Tibial nerve (tissue), 4 donors: ENCODE data around the gene MEGF8. TPM values are rescaled to one million over a fixed set of nuclear protein-coding genes. Genes with fewer than 3 reads are reported as not detected.
"Not testable (repeated sequence)": the region's sequence is repeated elsewhere in the genome, so short reads cannot be mapped to it uniquely, and the experiment has no call there.

Source experiments
- DNase-seq, 2 donors: peaks; one replicate each; pipeline ENCODE4 v3.0.0-alpha.2; 2019; ENCODE audit warnings: low spot score in 2 of 2
- H3K27ac ChIP-seq, 4 donors: fragments of 200-600 bp; sonication (generic) in 3 of 4; one replicate each; pipeline ENCODE4 v1.5.1; 2017 to 2019; ENCODE audit warnings: mild to moderate bottlenecking in 1 of 4
- H3K27me3 ChIP-seq, 2 donors: fragments of 200-600 bp; sonication (generic) in 1 of 2; one replicate each; pipeline versions ENCODE4 v1.5.1 to v1.6.0; 2017 to 2019
- H3K36me3 ChIP-seq, 3 donors: fragments of 200-600 bp; sonication (generic); one replicate each; pipeline ENCODE4 v1.5.1; 2018 to 2019
- H3K4me1 ChIP-seq, 4 donors: fragments of 200-600 bp; sonication (generic) in 3 of 4; one replicate each; pipeline ENCODE4 v1.5.1; 2017 to 2019
- H3K4me3 ChIP-seq, 4 donors: fragments of 200-600 bp; sonication (generic) in 3 of 4; one replicate each; pipeline ENCODE4 v1.5.1; 2017 to 2019; ENCODE audit warnings: mild to moderate bottlenecking in 1 of 4, moderate library complexity in 1 of 4
- H3K9me3 ChIP-seq, 4 donors: fragments of 200-600 bp; sonication (generic) in 3 of 4; one replicate each; pipeline ENCODE4 v1.5.1; 2017 to 2019
- EP300 ChIP-seq, 2 donors: sonication (generic); formaldehyde crosslinking; IDR thresholded peaks; one replicate each; pipeline ENCODE4 v1.6.1; 2017; ENCODE audit warnings: antibody characterized with exemption in 2 of 2, mild to moderate bottlenecking in 1 of 2
- POLR2A ChIP-seq, 2 donors: fragments of 450-650 bp; IDR thresholded peaks; one replicate each; pipeline ENCODE4 v1.6.1; 2017; ENCODE audit warnings: antibody characterized with exemption in 2 of 2, mild to moderate bottlenecking in 2 of 2, moderate library complexity in 2 of 2
- WGBS, 2 donors: methylation state at CpG; one replicate each; pipeline ENCODE4 v1.1.5; 2018; 5-methylcytosine and 5-hydroxymethylcytosine counted together
- total RNA-seq, 4 donors: library from RNA; depleted of rRNA; stranded (reverse); fragments of >200 nt; gene quantifications; one replicate each; pipeline ENCODE4 v1.1.0, GENCODE V29; 2016
- TF ChIP-seq, protein P1 (sequence below), 5 experiments: fragments of 200-600 bp in 3 of 5; fragments of 450-650 bp in 2 of 5; sonication (generic) in 3 of 5; IDR thresholded peaks; one replicate each; pipeline ENCODE4 v1.5.1; 2016 to 2019; ENCODE audit warnings: antibody characterized with exemption in 5 of 5, mild to moderate bottlenecking in 3 of 5, moderate library complexity in 2 of 5

Gene MEGF8
- total RNA-seq, 4 donors from 2014 or later = 17.9 to 33.3 (median 22.4) TPM

DNA sequence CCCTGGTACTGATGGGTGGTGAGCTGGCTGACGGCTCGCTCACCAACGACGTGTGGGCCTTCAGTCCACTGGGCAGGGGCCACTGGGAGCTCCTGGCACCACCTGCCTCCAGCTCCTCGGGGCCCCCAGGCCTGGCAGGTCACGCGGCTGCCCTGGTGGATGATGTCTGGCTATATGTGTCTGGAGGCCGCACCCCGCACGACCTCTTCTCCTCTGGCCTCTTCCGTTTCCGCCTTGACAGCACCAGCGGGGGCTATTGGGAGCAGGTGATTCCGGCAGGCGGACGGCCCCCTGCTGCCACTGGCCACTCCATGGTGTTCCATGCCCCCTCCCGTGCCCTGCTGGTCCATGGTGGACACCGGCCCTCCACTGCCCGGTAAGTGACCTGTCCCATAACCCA is 10.5 kb downstream of the MEGF8 start:
- H3K4me1 ChIP-seq = peaks cover 0 to 24% (median 2%) of the 10 kb centered on the region in 4 donors
- no peaks in the 10 kb centered on the region for H3K9me3 ChIP-seq
- peaks cover 0 to 58% (median 2%) of the 10 kb centered on the region in 3 donors for H3K36me3 ChIP-seq
- TF ChIP-seq POLR2A (IDR thresholded peaks at IDR 0.05) = no peak
- no peak for TF ChIP-seq EP300 (IDR thresholded peaks at IDR 0.05)
- no peak overlapping the region for H3K27ac ChIP-seq
- WGBS, 2 donors = 88 to 92% methylated on average over 19 of the region's 19 CpGs
- H3K27me3 ChIP-seq = no peaks in the 10 kb centered on the region
- H3K4me3 ChIP-seq = no peak overlapping the region
- DNase-seq = no peak

DNA sequence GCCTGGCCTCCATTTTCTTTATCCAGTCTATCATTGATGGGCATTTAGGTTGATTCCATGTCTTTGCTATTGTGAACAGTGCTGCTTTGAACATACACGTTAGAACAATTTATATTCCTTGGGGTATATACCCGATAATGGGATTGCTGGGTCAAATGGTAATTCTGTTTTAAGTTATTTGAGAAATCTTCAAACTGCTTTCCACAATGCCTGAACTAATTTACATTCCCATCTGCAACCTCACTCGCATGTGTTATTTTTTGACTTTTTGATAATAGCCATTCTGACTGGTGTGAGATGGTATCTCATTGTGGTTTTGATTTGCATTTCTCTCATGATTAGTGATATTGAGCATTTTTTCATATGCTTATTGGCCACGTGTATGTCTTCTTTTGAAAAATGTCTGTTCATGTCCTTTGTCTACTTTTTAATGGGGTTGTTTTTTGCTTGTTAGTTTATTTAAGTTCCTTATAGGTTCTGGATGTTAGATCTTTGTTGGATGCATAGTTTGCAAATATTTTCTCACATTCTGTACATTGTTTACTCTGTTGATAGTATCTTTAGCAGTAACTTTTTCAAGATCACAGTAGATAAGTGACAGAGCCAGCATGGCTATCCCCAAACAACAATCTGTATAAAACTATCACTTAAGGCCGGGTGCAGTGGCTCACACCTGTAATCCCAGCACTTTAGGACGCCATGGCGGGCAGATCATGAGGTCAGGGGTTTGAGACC is 13.9 kb downstream of the MEGF8 start:
- peaks cover 0 to 80% (median 2%) of the 10 kb centered on the region in 3 donors for H3K36me3 ChIP-seq
- H3K4me1 ChIP-seq, H3K9me3 ChIP-seq, DNase-seq, H3K27ac ChIP-seq, H3K27me3 ChIP-seq, H3K4me3 ChIP-seq: not testable (repeated sequence)
- WGBS, 2 donors = 84 to 86% methylated on average over 7 of the region's 7 CpGs

DNA sequence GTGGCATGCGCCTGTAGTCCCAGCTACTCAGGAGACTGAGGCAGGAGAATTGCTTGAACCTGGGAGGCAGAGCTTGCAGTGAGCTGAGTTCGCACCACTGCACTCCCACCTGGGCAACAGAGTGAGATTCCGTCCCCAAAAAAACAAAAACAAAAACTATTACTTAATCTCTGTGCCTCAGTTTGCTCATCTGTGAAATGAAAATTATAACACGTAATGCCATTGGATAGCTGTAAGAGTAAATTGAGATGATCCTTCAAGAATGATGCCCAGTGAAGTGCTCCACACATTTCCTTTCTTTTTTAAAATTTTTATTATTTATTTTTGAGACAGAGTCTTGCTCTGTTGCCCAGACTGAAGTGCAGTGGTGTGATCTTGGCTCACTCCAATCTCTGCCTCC is 14.5 kb downstream of the MEGF8 start:
- peaks cover 0 to 84% (median 2%) of the 10 kb centered on the region in 3 donors for H3K36me3 ChIP-seq
- not testable (repeated sequence) for H3K9me3 ChIP-seq, H3K4me1 ChIP-seq, H3K27ac ChIP-seq, H3K27me3 ChIP-seq, H3K4me3 ChIP-seq, DNase-seq
- WGBS, 2 donors = 95% methylated on average over 4 of the region's 4 CpGs

DNA sequence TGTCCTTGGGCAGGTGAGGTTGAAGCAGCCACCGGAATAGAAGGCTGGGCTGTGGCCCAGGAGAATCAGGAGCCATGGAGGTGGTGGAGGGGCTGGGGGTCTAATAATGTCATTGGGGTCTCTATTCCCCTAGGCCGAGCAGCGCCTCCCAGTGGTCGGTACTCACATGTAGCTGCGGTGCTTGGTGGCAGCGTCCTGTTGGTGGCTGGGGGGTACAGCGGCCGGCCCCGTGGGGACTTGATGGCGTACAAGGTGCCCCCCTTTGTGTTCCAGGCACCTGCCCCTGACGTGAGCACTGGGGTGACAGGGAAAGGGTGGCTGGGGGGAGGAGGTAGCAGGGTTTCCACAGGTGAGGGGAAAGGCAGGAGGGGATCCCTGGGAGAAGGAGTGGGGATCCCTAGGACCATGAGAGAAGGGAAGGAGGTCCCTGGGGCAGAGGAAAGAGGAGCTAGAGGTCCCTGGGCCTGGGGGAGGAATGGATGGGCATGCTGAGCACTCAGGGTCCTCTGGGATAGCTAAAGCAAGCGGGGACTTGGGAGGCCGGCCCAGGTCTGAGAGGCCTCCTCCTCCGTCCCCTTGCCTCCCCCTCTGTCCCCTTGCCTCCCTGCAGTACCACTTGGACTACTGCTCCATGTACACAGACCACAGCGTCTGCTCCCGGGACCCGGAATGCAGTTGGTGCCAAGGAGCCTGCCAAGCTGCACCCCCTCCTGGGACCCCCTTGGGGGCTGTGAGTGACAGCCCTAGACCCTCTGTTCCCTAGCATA is 18.1 kb downstream of the MEGF8 start:
- H3K27ac ChIP-seq = no peak overlapping the region
- no peak for DNase-seq
- TF ChIP-seq POLR2A (IDR thresholded peaks at IDR 0.05) (no peak), EP300 (IDR thresholded peaks at IDR 0.05) (no peak)
- TF ChIP-seq, protein P1, sequence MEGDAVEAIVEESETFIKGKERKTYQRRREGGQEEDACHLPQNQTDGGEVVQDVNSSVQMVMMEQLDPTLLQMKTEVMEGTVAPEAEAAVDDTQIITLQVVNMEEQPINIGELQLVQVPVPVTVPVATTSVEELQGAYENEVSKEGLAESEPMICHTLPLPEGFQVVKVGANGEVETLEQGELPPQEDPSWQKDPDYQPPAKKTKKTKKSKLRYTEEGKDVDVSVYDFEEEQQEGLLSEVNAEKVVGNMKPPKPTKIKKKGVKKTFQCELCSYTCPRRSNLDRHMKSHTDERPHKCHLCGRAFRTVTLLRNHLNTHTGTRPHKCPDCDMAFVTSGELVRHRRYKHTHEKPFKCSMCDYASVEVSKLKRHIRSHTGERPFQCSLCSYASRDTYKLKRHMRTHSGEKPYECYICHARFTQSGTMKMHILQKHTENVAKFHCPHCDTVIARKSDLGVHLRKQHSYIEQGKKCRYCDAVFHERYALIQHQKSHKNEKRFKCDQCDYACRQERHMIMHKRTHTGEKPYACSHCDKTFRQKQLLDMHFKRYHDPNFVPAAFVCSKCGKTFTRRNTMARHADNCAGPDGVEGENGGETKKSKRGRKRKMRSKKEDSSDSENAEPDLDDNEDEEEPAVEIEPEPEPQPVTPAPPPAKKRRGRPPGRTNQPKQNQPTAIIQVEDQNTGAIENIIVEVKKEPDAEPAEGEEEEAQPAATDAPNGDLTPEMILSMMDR (IDR thresholded peaks at IDR 0.05) = no peak
- peaks cover 0 to 77% (median 2%) of the 10 kb centered on the region in 3 donors for H3K36me3 ChIP-seq
- WGBS, 2 donors = 85 to 88% methylated on average over 15 to 17 of the region's 17 CpGs
- H3K9me3 ChIP-seq = no peaks in the 10 kb centered on the region
- no peaks in the 10 kb centered on the region for H3K4me1 ChIP-seq
- H3K4me3 ChIP-seq = no peak overlapping the region
- H3K27me3 ChIP-seq = no peaks in the 10 kb centered on the region

DNA sequence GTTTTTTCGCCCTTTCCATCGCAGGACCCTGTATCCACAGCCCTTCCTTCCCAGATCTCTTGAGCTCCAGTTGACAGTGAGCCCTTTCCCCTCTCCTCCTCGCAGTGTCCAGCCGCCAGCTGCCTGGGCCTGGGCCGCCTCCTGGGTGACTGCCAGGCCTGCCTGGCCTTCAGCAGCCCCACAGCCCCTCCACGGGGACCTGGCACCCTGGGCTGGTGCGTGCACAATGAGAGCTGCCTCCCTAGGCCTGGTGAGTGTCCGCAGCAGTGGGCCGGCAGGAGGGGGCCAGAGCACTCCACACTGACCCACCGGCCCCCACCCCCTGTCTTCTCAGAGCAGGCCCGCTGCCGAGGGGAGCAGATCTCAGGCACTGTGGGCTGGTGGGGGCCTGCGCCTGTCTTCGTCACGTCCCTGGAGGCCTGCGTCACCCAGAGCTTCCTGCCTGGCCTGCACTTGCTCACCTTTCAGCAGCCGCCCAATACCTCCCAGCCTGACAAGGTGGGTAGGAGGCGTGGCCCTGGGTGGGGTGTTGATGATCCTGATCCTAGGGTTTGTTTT is 19.0 kb downstream of the MEGF8 start:
- no peak for DNase-seq
- TF ChIP-seq, protein P1 (IDR thresholded peaks at IDR 0.05) = no peak
- TF ChIP-seq POLR2A (IDR thresholded peaks at IDR 0.05) (no peak), EP300 (IDR thresholded peaks at IDR 0.05) (no peak)
- Histone ChIP-seq H3K27ac (no peak overlapping the region), H3K27me3 (no peaks in the 10 kb centered on the region), H3K9me3 (no peaks in the 10 kb centered on the region), H3K4me3 (no peak overlapping the region), H3K36me3 (peaks cover 0 to 85% (median 2%) of the 10 kb centered on the region in 3 donors), H3K4me1 (no peaks in the 10 kb centered on the region)
- 87 to 88% methylated on average over 13 to 17 of the region's 18 CpGs for WGBS, 2 donors

DNA sequence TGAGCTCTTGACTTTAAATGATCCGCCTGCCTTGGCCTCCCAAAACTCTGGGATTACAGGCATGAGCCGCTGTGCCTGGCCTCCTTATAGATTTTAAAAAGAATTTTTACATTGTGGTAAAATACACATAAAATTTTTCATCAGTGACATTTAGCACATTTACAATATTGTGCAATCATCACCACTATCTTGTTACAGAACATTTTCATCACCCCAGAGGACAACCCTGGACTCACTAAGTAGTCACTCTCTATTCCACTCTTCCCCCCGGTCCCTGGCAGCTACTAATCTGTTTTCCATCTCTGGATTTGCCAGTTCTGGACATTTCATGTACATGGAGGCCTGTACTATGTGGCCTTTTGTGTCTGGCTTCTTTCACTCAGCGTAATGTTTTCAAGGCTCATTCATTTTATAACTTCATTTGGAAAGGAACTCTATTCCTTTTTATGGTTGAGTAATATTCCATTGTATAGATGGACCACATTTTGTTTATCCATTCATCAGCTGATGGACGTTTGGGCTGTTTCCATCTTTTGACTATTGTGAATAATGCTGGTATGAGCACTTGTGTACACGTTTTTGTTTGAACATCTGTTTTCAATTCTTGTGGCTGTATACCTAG is 19.9 kb downstream of the MEGF8 start:
- no peaks in the 10 kb centered on the region for H3K27me3 ChIP-seq
- 80 to 86% methylated on average over 6 of the region's 6 CpGs for WGBS, 2 donors
- peaks cover 0 to 85% (median 2%) of the 10 kb centered on the region in 3 donors for H3K36me3 ChIP-seq
- no peak for DNase-seq
- no peaks in the 10 kb centered on the region for H3K9me3 ChIP-seq
- H3K27ac ChIP-seq = no peak overlapping the region
- TF ChIP-seq, protein P1 (IDR thresholded peaks at IDR 0.05) = no peak
- no peak overlapping the region for H3K4me3 ChIP-seq
- no peaks in the 10 kb centered on the region for H3K4me1 ChIP-seq
